HUES6 (cell line): Measurements from ENCODE around the gene PTH1R.

Source experiments
- H3K27ac ChIP-seq: 2 replicates; pipeline ENCODE4 v1.7.0; 2013; ENCODE audit warnings: low read depth, mild to moderate bottlenecking, low read length, inconsistent platforms
- H3K27me3 ChIP-seq: 2 replicates; pipeline ENCODE4 v1.6.1; 2013; ENCODE audit warnings: low read length; ENCODE audit not compliant: control insufficient read depth, insufficient read depth
- H3K36me3 ChIP-seq: 2 replicates; pipeline ENCODE4 v1.6.1; 2013; ENCODE audit warnings: low read length; ENCODE audit not compliant: control insufficient read depth, insufficient read depth
- H3K4me1 ChIP-seq: 2 replicates; pipeline ENCODE4 v1.6.1; 2013; ENCODE audit warnings: low read length; ENCODE audit not compliant: control insufficient read depth, insufficient read depth
- H3K4me3 ChIP-seq: 2 replicates; pipeline ENCODE4 v1.5.1; 2013; ENCODE audit warnings: low read depth, low read length
- H3K9ac ChIP-seq: one replicate; pipeline ENCODE4 v1.6.1; 2013; ENCODE audit warnings: mild to moderate bottlenecking, low read length
- H3K9me3 ChIP-seq: 2 replicates; pipeline ENCODE4 v1.6.1; 2013; ENCODE audit warnings: low read depth, low read length; ENCODE audit not compliant: control insufficient read depth, insufficient read depth

The PTH1R gene

GRCh38 chr3:46934072-46934471, 56.6 kb downstream of the PTH1R start:
- Histone ChIP-seq H3K27ac (peak overlapping the region; percentile 39; the same call in 1 of the 2 replicates), H3K9me3 (no peaks in the 10 kb centered on the region), H3K27me3 (no peaks in the 10 kb centered on the region), H3K4me1 (peaks cover 54% of the 10 kb centered on the region), H3K9ac (no peak overlapping the region), H3K4me3 (no peak overlapping the region), H3K36me3 (peaks cover 41% of the 10 kb centered on the region)

- Histone ChIP-seq H3K27ac (peak overlapping the region; percentile 39; the same call in 1 of the 2 replicates), H3K9me3 (no peaks in the 10 kb centered on the region), H3K4me1 (peaks cover 54% of the 10 kb centered on the region), H3K36me3 (peaks cover 47% of the 10 kb centered on the region), H3K27me3 (no peaks in the 10 kb centered on the region), H3K4me3 (no peak overlapping the region), H3K9ac (no peak overlapping the region)
Observed at GRCh38 chr3:46934498-46935167, 57.1 kb downstream of the PTH1R start.

DNA sequence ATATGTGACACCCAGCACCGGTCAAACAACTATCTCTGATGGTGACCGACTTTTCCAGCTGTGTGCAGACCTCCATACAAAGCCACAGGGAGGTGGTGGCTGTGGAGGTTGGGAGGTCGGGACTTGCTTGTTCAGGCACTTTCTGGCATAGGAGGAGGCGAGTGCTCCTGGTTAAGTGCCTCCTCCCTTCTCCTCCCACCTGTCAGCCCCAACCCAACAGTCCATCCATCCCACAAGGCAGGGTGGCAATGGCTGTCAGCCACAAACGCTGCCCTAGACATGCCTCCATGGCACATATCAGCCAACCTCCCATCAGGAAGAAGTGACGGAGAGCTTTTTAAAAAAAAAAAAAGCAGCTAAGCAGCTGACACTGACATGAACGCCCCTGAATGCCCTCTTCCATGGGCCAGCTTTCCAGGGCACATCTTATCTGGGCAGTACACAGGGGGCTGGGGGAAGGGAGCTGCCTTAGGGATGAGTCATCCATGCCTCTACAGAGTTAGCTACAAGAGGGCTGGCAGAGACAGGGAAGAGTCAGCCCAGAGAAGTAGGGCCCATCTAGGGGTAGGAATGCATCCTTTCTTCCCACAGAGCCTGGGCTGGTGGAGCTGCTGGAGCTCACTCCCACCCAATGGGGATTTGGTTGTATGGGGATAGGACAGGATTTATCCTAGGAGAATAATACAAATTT, 57.8 kb downstream of the PTH1R start:
- Histone ChIP-seq H3K4me3 (peak overlapping the region; percentile 31; the same call in 1 of the 2 replicates), H3K4me1 (peaks cover 54% of the 10 kb centered on the region), H3K27ac (peak overlapping the region; percentile 41; the same call in 1 of the 2 replicates), H3K9ac (no peak overlapping the region), H3K27me3 (no peaks in the 10 kb centered on the region), H3K9me3 (no peaks in the 10 kb centered on the region), H3K36me3 (peaks cover 54% of the 10 kb centered on the region)

DNA sequence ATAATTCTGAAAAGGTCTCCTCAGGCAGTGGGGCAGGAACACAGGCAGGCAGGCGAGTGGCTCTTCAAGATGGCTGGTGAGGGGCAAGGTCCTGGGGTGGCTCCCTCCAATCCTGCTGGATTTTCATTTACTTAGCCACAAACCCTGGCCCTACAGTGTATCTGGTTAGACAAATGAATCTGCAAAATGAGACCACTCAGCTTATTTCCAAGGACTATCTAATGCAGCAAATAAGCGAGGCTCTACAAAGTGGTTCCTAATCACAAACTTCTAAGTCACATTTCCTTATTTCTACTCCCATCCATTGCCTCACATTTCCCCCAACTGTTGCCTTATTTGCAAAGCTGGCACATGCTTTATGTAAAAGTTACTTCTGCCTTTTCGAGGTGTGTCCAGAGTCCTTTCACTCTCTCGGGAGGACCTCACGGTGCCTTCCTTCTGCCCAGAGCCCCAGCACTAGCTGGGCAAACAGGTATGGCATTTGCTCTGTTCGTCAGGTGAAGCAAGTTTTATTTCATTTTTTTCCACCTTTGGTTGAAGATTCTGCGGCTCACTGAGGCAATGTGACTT, 58.6 kb downstream of the PTH1R start:
- Histone ChIP-seq H3K9me3 (no peaks in the 10 kb centered on the region), H3K4me1 (peaks cover 48% of the 10 kb centered on the region), H3K9ac (peak overlapping the region; percentile 5), H3K27me3 (no peaks in the 10 kb centered on the region), H3K27ac (peak overlapping the region; percentile 41; the same call in 1 of the 2 replicates), H3K36me3 (peaks cover 61% of the 10 kb centered on the region), H3K4me3 (no peak overlapping the region)

DNA sequence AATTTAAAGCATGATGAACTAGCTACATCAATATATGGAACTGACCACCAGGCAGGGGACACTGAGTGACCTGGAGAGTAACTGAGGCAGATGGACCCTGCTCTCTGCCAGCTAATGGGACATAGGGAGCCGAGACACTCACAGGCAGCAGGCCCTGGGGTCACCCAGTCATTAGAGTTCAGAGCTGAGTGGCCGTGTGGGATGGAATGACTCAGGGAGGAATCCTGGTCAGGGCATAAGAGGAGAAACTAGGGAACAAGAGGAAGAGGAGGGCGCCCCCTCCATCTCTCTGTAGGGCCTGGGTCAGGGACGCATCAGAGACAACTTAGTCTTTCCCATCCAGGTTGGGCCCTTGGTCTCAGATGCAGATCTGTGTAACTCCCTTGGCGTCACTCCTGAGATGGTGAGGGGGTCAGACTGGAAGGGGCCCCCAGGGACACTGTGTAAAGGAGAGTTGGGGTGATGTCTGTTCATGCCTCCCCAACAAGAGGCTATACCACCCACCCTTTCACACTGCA, 59.3 kb downstream of the PTH1R start:
- Histone ChIP-seq H3K27me3 (no peaks in the 10 kb centered on the region), H3K36me3 (peaks cover 62% of the 10 kb centered on the region), H3K4me3 (no peak overlapping the region), H3K9me3 (no peaks in the 10 kb centered on the region), H3K27ac (no peak overlapping the region), H3K9ac (no peak overlapping the region), H3K4me1 (peaks cover 41% of the 10 kb centered on the region)

DNA sequence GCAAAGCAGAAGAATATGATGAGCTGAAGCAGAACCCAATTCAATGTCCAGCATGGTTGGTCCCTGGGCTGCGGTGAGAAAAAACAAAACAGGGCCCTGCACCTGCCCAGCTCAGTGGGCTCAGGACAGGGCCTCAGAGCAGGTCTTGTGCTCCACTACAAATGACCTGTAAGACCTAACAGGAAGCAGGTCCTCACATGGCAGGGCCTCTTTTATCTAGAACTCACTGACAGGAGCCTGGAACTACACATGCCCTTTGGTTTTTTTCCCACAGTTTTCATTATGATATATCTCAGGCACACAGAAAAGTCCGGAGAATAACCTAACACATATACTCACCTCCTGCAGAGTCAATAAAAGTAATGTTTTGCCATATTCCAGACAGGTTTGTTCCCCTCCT, 60.6 kb downstream of the PTH1R start:
- no peaks in the 10 kb centered on the region for H3K9me3 ChIP-seq

DNA sequence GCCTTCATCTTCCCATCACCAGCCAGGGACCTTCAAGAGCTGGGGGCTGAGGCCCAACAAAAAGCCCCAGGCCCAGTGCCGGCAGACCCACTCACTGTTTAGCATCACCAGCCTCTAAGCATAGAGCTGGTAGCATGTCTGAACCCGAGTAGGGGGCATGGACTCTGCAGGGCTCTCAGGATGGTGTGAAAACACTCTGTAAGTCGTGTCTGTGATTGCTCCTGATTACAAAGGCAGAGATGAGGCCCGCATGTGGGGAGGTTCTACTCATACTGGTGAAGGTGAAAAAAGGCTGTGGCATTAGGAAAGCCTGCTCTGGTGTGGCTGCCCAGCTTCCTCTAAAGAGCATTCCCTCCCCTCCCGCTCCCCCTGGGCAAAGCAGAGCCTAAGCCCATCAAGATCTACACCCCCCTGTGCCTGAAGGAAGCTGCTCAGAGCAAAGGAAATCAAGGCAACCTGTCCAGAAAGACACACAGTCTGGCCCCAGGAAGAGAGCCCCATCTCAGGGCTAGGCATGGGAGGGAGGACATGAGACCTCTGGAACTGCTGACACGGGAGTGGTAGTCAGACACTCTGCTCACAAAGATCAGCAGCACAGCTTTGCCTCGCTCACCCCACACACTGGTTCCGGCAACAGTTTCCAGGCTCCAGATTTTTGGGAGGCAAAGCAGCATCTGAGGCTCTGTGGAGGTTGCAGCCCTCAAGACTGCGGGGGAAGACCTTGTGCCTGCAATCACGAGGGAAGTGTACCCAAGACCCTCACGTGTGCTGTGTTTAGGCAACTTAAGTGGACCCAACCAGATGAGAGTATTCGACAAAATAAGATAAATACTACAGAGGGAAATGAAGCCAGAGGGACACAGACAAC, 62.3 kb downstream of the PTH1R start:
- Histone ChIP-seq H3K36me3 (peaks cover 61% of the 10 kb centered on the region), H3K27ac (no peak overlapping the region), H3K9ac (no peak overlapping the region), H3K27me3 (no peaks in the 10 kb centered on the region), H3K4me3 (no peak overlapping the region), H3K9me3 (no peaks in the 10 kb centered on the region), H3K4me1 (peaks cover 39% of the 10 kb centered on the region)

More for the DNA sequence above, 60.6 kb downstream of the PTH1R start:
- Histone ChIP-seq H3K9ac (no peak overlapping the region), H3K4me3 (no peak overlapping the region), H3K4me1 (peaks cover 35% of the 10 kb centered on the region), H3K36me3 (peaks cover 66% of the 10 kb centered on the region), H3K27ac (no peak overlapping the region), H3K27me3 (no peaks in the 10 kb centered on the region)

DNA sequence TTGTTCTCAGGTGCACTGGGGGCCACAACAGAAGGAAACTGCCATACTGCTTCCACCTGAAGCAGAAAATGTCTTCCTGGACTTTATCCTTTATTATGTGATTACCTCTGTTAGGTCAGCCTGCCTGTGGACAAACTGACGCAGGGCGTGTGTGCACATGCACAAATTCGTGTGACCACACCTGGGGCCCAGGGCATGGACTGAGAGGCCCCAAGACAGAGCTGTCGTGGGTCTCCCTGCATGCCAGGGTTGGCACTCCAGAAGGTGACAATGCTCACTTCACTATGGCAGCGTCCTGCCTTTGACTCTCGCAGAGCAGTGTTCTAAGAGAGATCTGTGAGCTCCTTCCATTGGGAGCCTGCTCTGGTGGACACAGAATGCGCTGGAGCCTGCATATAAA, 64.6 kb downstream of the PTH1R start:
- Histone ChIP-seq H3K4me3 (no peak overlapping the region), H3K36me3 (peaks cover 55% of the 10 kb centered on the region), H3K9me3 (no peaks in the 10 kb centered on the region), H3K27me3 (no peaks in the 10 kb centered on the region), H3K4me1 (peaks cover 40% of the 10 kb centered on the region), H3K9ac (no peak overlapping the region), H3K27ac (no peak overlapping the region)

DNA sequence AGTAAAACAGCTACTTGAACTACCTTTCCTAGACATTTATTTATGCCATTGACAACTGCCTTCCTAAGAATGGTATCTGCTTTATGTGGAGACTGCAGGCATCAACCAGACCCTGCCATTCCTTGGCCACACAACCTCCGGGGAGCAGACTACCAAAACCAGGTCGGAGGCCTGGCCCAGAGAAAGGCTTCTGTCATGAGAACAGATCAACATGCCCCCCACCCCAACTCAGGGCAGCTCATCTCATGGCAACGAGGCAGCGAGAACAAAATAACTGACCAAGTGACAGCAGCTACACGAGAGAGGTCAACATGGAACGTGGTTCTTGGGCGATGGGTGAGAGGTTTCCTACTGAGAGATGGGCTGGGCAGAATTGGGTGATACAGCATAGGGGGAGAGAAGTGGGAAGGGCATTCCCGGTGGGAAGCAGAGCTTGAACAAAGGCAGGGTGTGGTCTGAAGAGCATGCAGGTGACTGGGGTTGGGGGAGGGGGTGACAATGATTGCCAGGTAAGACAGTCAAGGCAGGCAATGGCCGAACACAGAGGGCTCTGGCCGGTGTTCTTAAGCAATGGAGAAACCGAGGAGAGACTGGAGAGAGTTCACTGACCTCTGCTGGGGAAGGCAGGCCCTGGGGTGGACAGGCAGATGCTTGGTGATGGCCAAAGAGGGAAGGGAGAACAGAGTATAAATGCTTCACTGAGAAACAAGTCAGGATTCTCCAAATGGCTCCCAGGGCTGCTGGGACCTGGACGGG, 65.1 kb downstream of the PTH1R start:
- no peak overlapping the region for H3K9ac ChIP-seq
- H3K4me3 ChIP-seq, result no peak overlapping the region
- no peak overlapping the region for H3K27ac ChIP-seq
- peaks cover 46% of the 10 kb centered on the region for H3K4me1 ChIP-seq
- peaks cover 56% of the 10 kb centered on the region for H3K36me3 ChIP-seq
- H3K27me3 ChIP-seq, result no peaks in the 10 kb centered on the region
- H3K9me3 ChIP-seq, result no peaks in the 10 kb centered on the region
